OCI-M2 (cell line): ENCODE data around the gene TAS2R1.

ENCODE experiments used
- DNase-seq: peaks from one replicate; lab custom pipeline; 2025; ENCODE audit not compliant: unreplicated experiment; lab: John Stamatoyannopoulos, UW

TAS2R1 gene

GRCh38 chr5:9589049-9589835, 40.9 kb downstream of the TAS2R1 start:
- DNase-seq, result no peak

GRCh38 chr5:9588254-9588653, 41.9 kb downstream of the TAS2R1 start:
- DNase-seq, result no peak

GRCh38 chr5:9587135-9587534, 43.0 kb downstream of the TAS2R1 start:
- DNase-seq, result no peak

GRCh38 chr5:9582406-9582805, 47.7 kb downstream of the TAS2R1 start:
- no peak for DNase-seq
